Smooth muscle cell (in vitro differentiated cells): ENCODE measurements around the gene ZNF23. TPM values are rescaled to one million over a fixed set of nuclear protein-coding genes. Genes with fewer than 3 reads are reported as not detected.

Experiments
- DNase-seq: peaks from one replicate; lab custom pipeline; 2025; ENCODE audit not compliant: unreplicated experiment; lab: John Stamatoyannopoulos, UW
- H2AFZ ChIP-seq: fragments of 200-600 bp; sonication (generic); 2 replicates; pipeline ENCODE4 v1.6.0; 2016; ENCODE audit warnings: antibody characterized with exemption, low read depth, mild to moderate bottlenecking
- H3F3A ChIP-seq: fragments of 200-600 bp; sonication (generic); 2 replicates; pipeline ENCODE4 v1.6.0; 2017; ENCODE audit warnings: antibody characterized with exemption, low read depth
- H3K27ac ChIP-seq: fragments of 200-600 bp; sonication (generic); 2 replicates; pipeline ENCODE4 v1.5.1; 2016; ENCODE audit warnings: low read depth, mild to moderate bottlenecking
- H3K27me3 ChIP-seq: fragments of 200-600 bp; sonication (generic); 2 replicates; pipeline ENCODE4 v1.6.1; 2016; ENCODE audit warnings: low read depth, mild to moderate bottlenecking
- H3K36me3 ChIP-seq: fragments of 200-600 bp; sonication (generic); 2 replicates; pipeline ENCODE4 v1.5.1; 2016; ENCODE audit warnings: low read depth
- H3K4me1 ChIP-seq: fragments of 200-600 bp; sonication (generic); 2 replicates; pipeline ENCODE4 v1.5.1; 2016; ENCODE audit warnings: low read depth
- H3K4me2 ChIP-seq: fragments of 200-600 bp; sonication (generic); 2 replicates; pipeline ENCODE4 v1.6.0; 2016; ENCODE audit warnings: mild to moderate bottlenecking
- H3K4me3 ChIP-seq: fragments of 200-600 bp; sonication (generic); 2 replicates; pipeline ENCODE4 v1.5.1; 2016; ENCODE audit warnings: mild to moderate bottlenecking
- H3K79me2 ChIP-seq: fragments of 200-600 bp; sonication (generic); 2 replicates; pipeline ENCODE4 v1.6.0; 2016; ENCODE audit warnings: low read depth, mild to moderate bottlenecking
- H3K9ac ChIP-seq: fragments of 200-600 bp; sonication (generic); 2 replicates; pipeline ENCODE4 v1.6.0; 2016; ENCODE audit warnings: low read depth
- H3K9me3 ChIP-seq: fragments of 200-600 bp; sonication (generic); replicated peaks from 2 replicates; pipeline ENCODE4 v1.5.1; 2016; ENCODE audit warnings: low read depth
- H4K20me1 ChIP-seq: fragments of 200-600 bp; sonication (generic); 2 replicates; pipeline ENCODE4 v1.6.0; 2016; ENCODE audit warnings: low read depth
- WGBS: methylation state at CpG from one replicate; pipeline ENCODE4 v1.1.7; 2016; ENCODE audit warnings: low lambda C conversion rate; 5-methylcytosine and 5-hydroxymethylcytosine counted together
- polyA plus RNA-seq: library from polyadenylated mRNA; unstranded; fragments of >200 nt; fragmentation: Nextera tagmentation; extraction: Ambion mirVana; gene quantifications from 2 replicates; pipeline ENCODE4 v1.2.1, GENCODE V29; 2016
- total RNA-seq: library from RNA; depleted of rRNA; stranded (reverse); fragments of >200 nt; gene quantifications from 2 replicates; pipeline ENCODE4 v1.2.3, GENCODE V29; 2014
- TF ChIP-seq, protein P1 (sequence below): fragments of 200-600 bp; sonication (generic); IDR thresholded peaks from 2 replicates; pipeline ENCODE4 v1.5.1; 2017; ENCODE audit warnings: borderline replicate concordance, mild to moderate bottlenecking, antibody characterized with exemption; ENCODE audit not compliant: insufficient read depth, poor library complexity, severe bottlenecking

ZNF23 gene
- total and polyA plus RNA-seq, 2 experiments from 2014 or later: 6.8 to 13.1 TPM

DNA sequence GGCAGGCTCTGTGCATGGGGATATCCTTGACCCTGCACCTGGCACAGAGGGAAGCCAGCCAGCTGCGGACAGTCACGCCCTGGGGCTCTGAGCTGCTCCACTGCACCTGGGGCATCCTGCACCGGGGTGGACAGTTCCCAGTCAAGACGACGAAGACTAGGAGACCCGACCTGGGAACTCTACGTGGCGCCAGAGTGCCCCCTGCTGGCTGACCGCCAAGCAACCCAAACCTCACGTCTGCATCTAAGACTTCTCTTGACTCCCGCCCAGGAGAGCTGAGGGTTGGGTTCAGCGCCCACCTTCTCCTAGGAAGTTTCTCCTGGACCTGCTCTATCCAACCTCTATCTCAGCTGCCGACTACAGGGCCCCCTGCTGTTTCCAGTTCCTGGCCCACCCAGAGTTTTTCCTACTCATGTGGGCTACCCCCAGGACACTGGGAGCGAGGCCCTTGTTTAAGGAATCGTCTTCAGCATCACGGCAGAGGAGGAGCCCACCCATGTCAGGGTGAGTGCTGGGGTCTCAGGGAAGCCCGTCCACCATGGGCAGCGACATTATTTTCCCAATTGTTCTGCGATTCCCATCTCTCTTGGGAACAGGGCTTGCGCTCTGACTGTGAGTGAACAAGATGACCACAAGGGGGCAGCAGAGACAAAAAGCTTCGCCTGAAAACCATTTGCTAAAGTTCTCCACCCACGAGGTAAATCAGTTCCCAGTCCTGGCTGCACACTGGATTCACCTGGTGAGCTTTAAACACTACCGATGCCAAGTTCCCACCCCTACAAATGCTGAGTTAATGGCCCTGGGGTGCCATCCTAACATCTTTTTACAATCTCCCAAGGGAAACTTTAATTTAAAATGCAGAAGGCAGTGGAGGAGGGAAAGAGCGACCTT lies 49.5 kb downstream of the ZNF23 start:
- Histone ChIP-seq H3K4me2 (peak overlapping the region; percentile 45), H3F3A (no peaks in the 10 kb centered on the region), H3K79me2 (no peaks in the 10 kb centered on the region), H3K36me3 (no peaks in the 10 kb centered on the region), H2AFZ (no peak overlapping the region), H3K9me3 (no peaks in the 10 kb centered on the region), H3K27me3 (peaks cover 8% of the 10 kb centered on the region), H3K4me1 (no peaks in the 10 kb centered on the region), H4K20me1 (no peaks in the 10 kb centered on the region), H3K27ac (no peak overlapping the region), H3K9ac (no peak overlapping the region), H3K4me3 (no peak overlapping the region)
- 12% methylated on average over 24 of the region's 24 CpGs for WGBS
- TF ChIP-seq, protein P1, sequence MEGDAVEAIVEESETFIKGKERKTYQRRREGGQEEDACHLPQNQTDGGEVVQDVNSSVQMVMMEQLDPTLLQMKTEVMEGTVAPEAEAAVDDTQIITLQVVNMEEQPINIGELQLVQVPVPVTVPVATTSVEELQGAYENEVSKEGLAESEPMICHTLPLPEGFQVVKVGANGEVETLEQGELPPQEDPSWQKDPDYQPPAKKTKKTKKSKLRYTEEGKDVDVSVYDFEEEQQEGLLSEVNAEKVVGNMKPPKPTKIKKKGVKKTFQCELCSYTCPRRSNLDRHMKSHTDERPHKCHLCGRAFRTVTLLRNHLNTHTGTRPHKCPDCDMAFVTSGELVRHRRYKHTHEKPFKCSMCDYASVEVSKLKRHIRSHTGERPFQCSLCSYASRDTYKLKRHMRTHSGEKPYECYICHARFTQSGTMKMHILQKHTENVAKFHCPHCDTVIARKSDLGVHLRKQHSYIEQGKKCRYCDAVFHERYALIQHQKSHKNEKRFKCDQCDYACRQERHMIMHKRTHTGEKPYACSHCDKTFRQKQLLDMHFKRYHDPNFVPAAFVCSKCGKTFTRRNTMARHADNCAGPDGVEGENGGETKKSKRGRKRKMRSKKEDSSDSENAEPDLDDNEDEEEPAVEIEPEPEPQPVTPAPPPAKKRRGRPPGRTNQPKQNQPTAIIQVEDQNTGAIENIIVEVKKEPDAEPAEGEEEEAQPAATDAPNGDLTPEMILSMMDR: peak; percentile 68
- peak; percentile 13 for DNase-seq

DNA sequence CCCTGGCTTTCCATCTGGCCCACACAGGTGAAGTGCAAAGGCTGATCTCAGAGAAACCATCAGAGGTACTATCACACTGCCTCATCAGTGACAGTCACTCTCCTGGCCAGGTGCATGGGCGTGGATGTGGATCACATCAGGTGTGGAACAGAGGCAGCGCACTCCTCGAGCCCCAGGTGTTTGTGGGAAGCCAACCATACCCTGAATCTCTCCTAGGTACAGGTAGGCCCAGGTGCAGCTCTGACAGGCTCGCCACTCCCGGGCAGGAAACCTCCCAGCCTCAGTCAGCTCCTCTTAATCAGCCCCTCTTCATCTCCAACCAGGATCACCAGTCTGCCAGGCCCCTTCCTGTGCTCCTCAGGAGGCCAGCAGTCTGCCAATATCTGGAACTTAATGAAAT lies 51.9 kb downstream of the ZNF23 start:
- DNase-seq: no peak
- Histone ChIP-seq H3K4me1 (no peaks in the 10 kb centered on the region), H3K9me3 (no peaks in the 10 kb centered on the region), H3K4me2 (no peak overlapping the region), H3K27me3 (no peaks in the 10 kb centered on the region), H3F3A (no peaks in the 10 kb centered on the region), H3K27ac (no peak overlapping the region), H3K36me3 (no peaks in the 10 kb centered on the region), H3K4me3 (no peak overlapping the region), H3K9ac (no peak overlapping the region), H4K20me1 (no peaks in the 10 kb centered on the region), H2AFZ (no peak overlapping the region), H3K79me2 (no peaks in the 10 kb centered on the region)
- WGBS: 87% methylated on average over 5 of the region's 5 CpGs
- TF ChIP-seq, protein P1: no peak

DNA sequence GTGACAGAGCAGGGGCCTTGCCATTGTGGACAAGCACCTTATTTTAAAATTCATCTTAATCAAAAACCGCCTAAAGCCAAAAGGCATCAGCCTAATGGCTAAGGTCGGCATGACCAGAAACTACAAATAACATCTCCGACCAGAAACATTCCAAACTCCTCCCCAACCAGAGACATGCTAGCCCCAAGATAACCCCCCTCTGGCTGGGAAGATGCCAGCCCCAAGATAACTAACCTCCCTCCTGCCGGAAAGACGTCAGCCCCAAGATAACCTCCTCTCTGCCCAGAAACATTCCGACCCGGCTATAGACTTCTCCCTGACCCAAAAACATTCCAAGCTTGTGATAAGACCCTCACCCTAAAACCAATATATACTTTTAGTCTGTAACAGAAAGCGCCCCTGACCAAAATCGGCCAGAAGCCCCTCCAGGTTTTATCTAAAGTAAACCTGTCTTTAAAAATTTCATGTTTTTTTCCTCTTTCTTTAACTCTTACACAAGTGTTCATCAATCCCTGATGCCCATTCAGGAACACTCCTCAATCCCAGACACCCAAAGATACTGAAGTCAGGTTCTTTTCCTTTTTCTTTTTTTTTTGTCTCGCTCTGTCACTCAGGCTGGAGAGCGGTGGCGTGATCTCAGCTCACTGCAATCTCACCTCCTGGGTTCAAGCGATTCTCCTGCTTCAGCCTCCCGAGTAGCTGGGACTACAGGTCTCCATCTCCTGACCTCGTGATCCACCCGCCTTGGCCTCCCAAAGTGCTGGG lies 52.9 kb downstream of the ZNF23 start:
- Histone ChIP-seq H4K20me1 (no peaks in the 10 kb centered on the region), H3K27me3 (no peaks in the 10 kb centered on the region), H3K79me2 (no peaks in the 10 kb centered on the region), H3K4me2 (no peak overlapping the region), H3K36me3 (no peaks in the 10 kb centered on the region), H3F3A (no peaks in the 10 kb centered on the region), H3K4me1 (no peaks in the 10 kb centered on the region), H2AFZ (no peak overlapping the region), H3K9me3 (no peaks in the 10 kb centered on the region), H3K9ac (no peak overlapping the region), H3K4me3 (no peak overlapping the region), H3K27ac (no peak overlapping the region)
- TF ChIP-seq, protein P1: no peak
- WGBS: 70% methylated on average over 16 of the region's 16 CpGs
- DNase-seq: no peak
